HG03439 (cell line): ENCODE measurements around the gene TCF20.

Experiments
- ATAC-seq: cut with Tn5 transposase; IDR thresholded peaks from one replicate; pipeline ENCODE4 v1.9.1; 2021; ENCODE audit warnings: mild to moderate bottlenecking, moderate library complexity; ENCODE audit not compliant: unreplicated experiment

The TCF20 gene

GRCh38 chr22:42265321-42265720 is 5.1 kb downstream of the TCF20 start:
- ATAC-seq: no peak

GRCh38 chr22:42263944-42264343 is 6.5 kb downstream of the TCF20 start:
- ATAC-seq: no peak

GRCh38 chr22:42262964-42263363 is 7.5 kb downstream of the TCF20 start:
- ATAC-seq: no peak

GRCh38 chr22:42261296-42261695 is 9.2 kb downstream of the TCF20 start:
- no peak for ATAC-seq

GRCh38 chr22:42258126-42258525 is 12.3 kb downstream of the TCF20 start:
- no peak for ATAC-seq

GRCh38 chr22:42257386-42257785 is 13.1 kb downstream of the TCF20 start:
- ATAC-seq: no peak

GRCh38 chr22:42256930-42257329 is 13.5 kb downstream of the TCF20 start:
- no peak for ATAC-seq

- ATAC-seq: no peak
These were observed 14.2 kb downstream of the TCF20 start for GRCh38 chr22:42256220-42256619.

GRCh38 chr22:42249831-42250230 is 20.6 kb downstream of the TCF20 start:
- no peak for ATAC-seq

- ATAC-seq: no peak
These were observed 21.5 kb downstream of the TCF20 start for GRCh38 chr22:42248995-42249394.

GRCh38 chr22:42247596-42247995 is 22.9 kb downstream of the TCF20 start:
- ATAC-seq: no peak

- ATAC-seq: no peak
These were observed 26.7 kb downstream of the TCF20 start for GRCh38 chr22:42243802-42244060.

GRCh38 chr22:42236848-42237247 is 33.6 kb downstream of the TCF20 start:
- no peak for ATAC-seq

- ATAC-seq: no peak
These were observed 34.2 kb downstream of the TCF20 start for GRCh38 chr22:42236268-42236667.

GRCh38 chr22:42233879-42234278 is 36.6 kb downstream of the TCF20 start:
- no peak for ATAC-seq

GRCh38 chr22:42231929-42232328 is 38.5 kb downstream of the TCF20 start:
- ATAC-seq: no peak

GRCh38 chr22:42229455-42230149 is 40.9 kb downstream of the TCF20 start:
- ATAC-seq: no peak

- ATAC-seq: no peak
These were observed 42.0 kb downstream of the TCF20 start for GRCh38 chr22:42228483-42228882.

GRCh38 chr22:42227435-42227834 is 43.0 kb downstream of the TCF20 start:
- no peak for ATAC-seq

GRCh38 chr22:42225841-42226240 is 44.6 kb downstream of the TCF20 start:
- ATAC-seq: no peak

- no peak for ATAC-seq
These were observed 48.3 kb downstream of the TCF20 start for GRCh38 chr22:42222140-42222539.
